PC-3 (cell line): ENCODE results near the gene ATL1. TPM values are rescaled to one million over a fixed set of nuclear protein-coding genes. Genes with fewer than 3 reads are reported as not detected.
A peak's percentile ranks its signal among the peaks of the same experiment; 100 is the strongest.

ENCODE experiments used
- ATAC-seq: fragments of 200-7000 bp; cut with Tn5 transposase; 2 replicates; pipeline ENCODE4 v1.9.1; 2020; ENCODE audit warnings: mild to moderate bottlenecking, moderate library complexity
- BruUV-seq: library from RNA; stranded (reverse); fragments of 400-500 nt; replicated peaks from 2 replicates; lab custom pipeline; 2021; lab: Mats Ljungman, UMichigan
- CTCF ChIA-PET: fragments of 300-600 bp; sonication (Branson Sonifier 250); formaldehyde crosslinking; loops from one replicate; lab custom pipeline; 2022; ENCODE audit warnings: antibody characterized with exemption; lab: Charles Lee
- POLR2A ChIA-PET: fragments of 300-600 bp; sonication (Branson Sonifier 250); formaldehyde crosslinking; loops from one replicate; lab custom pipeline; 2022; ENCODE audit warnings: antibody characterized with exemption; ENCODE audit not compliant: unreplicated experiment; lab: Charles Lee
- DNase-seq: peaks from one replicate; pipeline ENCODE4 v3.0.0-alpha.2; 2015
- H2AFZ ChIP-seq: fragments of 300-600 bp; sonication (generic); 2 replicates; pipeline ENCODE4 v1.6.0; 2016; ENCODE audit warnings: antibody characterized with exemption, low read length
- H3F3A ChIP-seq: fragments of 300-600 bp; sonication (generic); one replicate; pipeline ENCODE4 v1.6.0; 2017; ENCODE audit warnings: antibody characterized with exemption, low read length, control low read depth, mild to moderate bottlenecking; ENCODE audit not compliant: unreplicated experiment
- H3K27ac ChIP-seq: fragments of 300-600 bp; sonication (generic); 2 replicates; pipeline ENCODE4 v1.5.1; 2016; ENCODE audit warnings: mild to moderate bottlenecking, low read length
- H3K27me3 ChIP-seq: fragments of 300-600 bp; sonication (generic); 2 replicates; pipeline ENCODE4 v1.6.1; 2016; ENCODE audit warnings: low read length, mixed read lengths
- H3K36me3 ChIP-seq: fragments of 300-600 bp; sonication (generic); 2 replicates; pipeline ENCODE4 v1.6.1; 2016; ENCODE audit warnings: low read depth, mixed run types, low read length, mixed read lengths
- H3K4me1 ChIP-seq: fragments of 300-600 bp; sonication (generic); 2 replicates; pipeline ENCODE4 v1.5.1; 2016; ENCODE audit warnings: low read length; ENCODE audit not compliant: insufficient read depth
- H3K4me2 ChIP-seq: fragments of 300-600 bp; sonication (generic); 2 replicates; pipeline ENCODE4 v1.6.0; 2016; ENCODE audit warnings: low read length
- H3K4me3 ChIP-seq: fragments of 300-600 bp; sonication (generic); 2 replicates; pipeline ENCODE4 v1.5.1; 2016; ENCODE audit warnings: mild to moderate bottlenecking, low read length, mixed read lengths
- H3K79me2 ChIP-seq: fragments of 300-600 bp; sonication (generic); 2 replicates; pipeline ENCODE4 v1.6.1; 2017; ENCODE audit warnings: low read length, mixed read lengths
- H3K9ac ChIP-seq: fragments of 300-600 bp; sonication (generic); 2 replicates; pipeline ENCODE4 v1.6.0; 2016; ENCODE audit warnings: mild to moderate bottlenecking, low read length
- H3K9me2 ChIP-seq: fragments of 300-600 bp; sonication (generic); replicated peaks from 2 replicates; pipeline ENCODE4 v1.6.1; 2016; ENCODE audit warnings: mixed run types, low read length, mixed read lengths
- H3K9me3 ChIP-seq: fragments of 300-600 bp; sonication (generic); 2 replicates; pipeline ENCODE4 v1.6.1; 2016; ENCODE audit warnings: low read length, mixed read lengths
- H4K20me1 ChIP-seq: fragments of 300-600 bp; sonication (generic); 2 replicates; pipeline ENCODE4 v1.6.1; 2016; ENCODE audit warnings: low read length, mixed read lengths
- CTCF ChIP-seq: fragments of 300-600 bp; sonication (generic); conservative IDR thresholded peaks from 2 replicates; pipeline ENCODE4 v1.5.1; 2017; ENCODE audit warnings: antibody characterized with exemption, low read depth, mild to moderate bottlenecking, low read length
- EZH2 ChIP-seq: fragments of 300-600 bp; sonication (generic); IDR thresholded peaks from one replicate; pipeline ENCODE4 v1.6.1; 2017; ENCODE audit warnings: antibody characterized with exemption, mild to moderate bottlenecking, low read length; ENCODE audit not compliant: unreplicated experiment
- EZH2phosphoT487 ChIP-seq: fragments of 300-600 bp; sonication (generic); IDR thresholded peaks from 2 replicates; pipeline ENCODE4 v1.6.1; 2018; ENCODE audit warnings: mild to moderate bottlenecking, antibody characterized with exemption, low read length, borderline replicate concordance
- intact Hi-C: fragments of 100-400 bp; cut with micrococcal nuclease; formaldehyde crosslinking; loops from 2 replicates; pipeline ENCODE4 v1.9.0; 2023
- total RNA-seq: library from RNA; depleted of rRNA; stranded (reverse); fragments of >200 nt; gene quantifications from 2 replicates; pipeline ENCODE4 v1.2.3, GENCODE V29; 2014

The ATL1 gene
- total RNA-seq, 1 experiment from 2014 or later: 1.3 TPM

- Histone ChIP-seq H3K4me1 (peaks cover 21% of the 10 kb centered on the region), H2AFZ (peak within 1 kb of the TSS; percentile 90), H3F3A (no peaks in the 10 kb centered on the region), H3K9ac (peak within 1 kb of the TSS; percentile 88), H3K4me2 (peak within 1 kb of the TSS; percentile 91), H3K4me3 (peak within 1 kb of the TSS; percentile 95), H3K36me3 (no peaks in the 10 kb centered on the region; the same call in none of the 2 replicates), H3K9me2 (no peaks in the 10 kb centered on the region), H3K9me3 (no peaks in the 10 kb centered on the region), H3K27ac (peak within 1 kb of the TSS; percentile 75), H3K27me3 (no peaks in the 10 kb centered on the region), H3K79me2 (peaks cover 44% of the 10 kb centered on the region), H4K20me1 (peaks cover 24% of the 10 kb centered on the region)
- ATAC-seq (peak; percentile 77), DNase-seq (peak; percentile 88)
- intact Hi-C loops: loop anchor here (1.0 to 5.0 kb wide), 8 partner anchors 10 to 126 kb away; no protein-coding TSS in a partner anchor
- ChIA-PET POLR2A (interaction anchor here (0.5 to 1.4 kb wide), 12 partner anchors 9 to 163 kb away, joined by 3 to 9 read pairs (median 5); partner anchors contain the start of gene NIN), CTCF (interaction anchor here (1.0 to 1.1 kb wide), 2 partner anchors 9 to 68 kb away, joined by 3 to 7 read pairs; no protein-coding TSS in a partner anchor)
- TF ChIP-seq EZH2: no peak
- BruUV-seq: TSS peak; percentile 98
These were observed 108.3 kb downstream of the ATL1 start, which contains the start of gene SAV1 for GRCh38 chr14:50667996-50668825. SAV1 (minus strand) TSS chr14:50668306; CDS start chr14:50667967, 339 bp downstream.

DNA sequence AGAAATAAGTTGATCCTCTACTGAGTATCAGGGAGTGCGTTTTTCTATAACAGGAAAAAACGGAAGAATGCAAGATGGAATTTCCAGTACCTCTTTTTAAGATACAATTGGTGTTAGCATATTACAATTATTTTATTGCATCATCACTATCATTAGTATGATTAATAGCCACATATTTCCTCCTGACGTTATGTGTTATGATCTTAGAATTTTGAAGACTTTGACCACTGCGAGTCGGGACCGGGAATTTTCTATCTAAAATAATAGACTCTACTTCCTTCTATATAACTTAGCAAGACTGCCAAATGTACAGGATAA is 108.8 kb downstream of the ATL1 start:
- Histone ChIP-seq H2AFZ (peak overlapping the region; percentile 90), H3K36me3 (no peaks in the 10 kb centered on the region; the same call in none of the 2 replicates), H3K9me2 (no peaks in the 10 kb centered on the region), H3K79me2 (peaks cover 38% of the 10 kb centered on the region), H3K27me3 (no peaks in the 10 kb centered on the region), H4K20me1 (peaks cover 24% of the 10 kb centered on the region), H3K9me3 (no peaks in the 10 kb centered on the region), H3K4me1 (peaks cover 21% of the 10 kb centered on the region), H3K9ac (peak overlapping the region; percentile 88), H3K27ac (peak overlapping the region; percentile 75), H3K4me2 (peak overlapping the region; percentile 91), H3K4me3 (peak overlapping the region; percentile 95), H3F3A (no peaks in the 10 kb centered on the region)
- intact Hi-C loops: loop anchor here (1.0 to 5.0 kb wide), 5 partner anchors 49 to 126 kb away; no protein-coding TSS in a partner anchor
- no peak for DNase-seq
- TF ChIP-seq EZH2phosphoT487 (no peak), CTCF (no peak), EZH2 (no peak)
- ATAC-seq: no peak
- ChIA-PET POLR2A (interaction anchor here (0.5 to 1.4 kb wide), 12 partner anchors 9 to 162 kb away, joined by 3 to 9 read pairs (median 5); partner anchors contain the start of gene NIN), CTCF (interaction anchor here (1.0 to 1.1 kb wide), 2 partner anchors 9 to 68 kb away, joined by 3 to 7 read pairs; no protein-coding TSS in a partner anchor)
- BruUV-seq: no TSS peak

DNA sequence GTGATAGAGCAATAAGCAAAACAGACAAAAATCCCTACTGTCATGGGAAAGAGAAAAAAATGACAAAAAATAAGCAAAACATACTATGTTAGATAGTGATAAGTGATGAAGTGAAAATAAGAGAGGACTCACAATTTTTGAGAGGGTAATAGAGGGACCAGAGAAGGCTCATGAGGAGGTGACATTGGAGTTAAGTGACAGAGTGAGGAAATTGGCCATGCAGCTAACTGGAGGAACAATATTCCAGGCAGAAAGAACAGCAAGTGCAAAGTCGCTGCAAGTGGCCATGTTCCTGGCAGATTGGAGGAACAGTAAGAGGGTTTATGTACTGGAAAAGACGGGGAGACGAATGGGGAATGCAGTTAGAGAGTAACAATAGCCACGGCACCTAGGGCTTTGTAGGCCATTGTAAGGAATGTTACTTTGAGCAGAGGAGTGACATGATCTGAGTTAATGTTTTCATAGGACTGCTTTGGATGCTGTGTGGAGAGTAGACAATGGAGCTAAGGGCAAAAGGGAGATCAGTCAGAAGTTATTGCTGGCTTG is 109.6 kb downstream of the ATL1 start:
- no peak for ATAC-seq
- H3K4me2 ChIP-seq: peak overlapping the region; percentile 91
- peaks cover 31% of the 10 kb centered on the region for H3K79me2 ChIP-seq
- CTCF ChIA-PET: interaction anchor here (0.6 kb wide), 1 partner anchor 69 kb away, joined by 5 read pairs; no protein-coding TSS in a partner anchor
- TF ChIP-seq EZH2phosphoT487 (no peak), CTCF (no peak), EZH2 (no peak)
- no TSS peak for BruUV-seq
- H3F3A ChIP-seq: no peaks in the 10 kb centered on the region
- H3K9me2 ChIP-seq: no peaks in the 10 kb centered on the region
- no peak for DNase-seq
- H3K27ac ChIP-seq: no peak overlapping the region
- H3K36me3 ChIP-seq: no peaks in the 10 kb centered on the region; the same call in none of the 2 replicates
- POLR2A ChIA-PET: no interaction called here
- no peak overlapping the region for H3K9ac ChIP-seq
- no peaks in the 10 kb centered on the region for H3K9me3 ChIP-seq
- no peak overlapping the region for H2AFZ ChIP-seq
- H3K4me1 ChIP-seq: peaks cover 21% of the 10 kb centered on the region
- intact Hi-C loops: loop anchor here (2.0 to 5.0 kb wide), 4 partner anchors 73 to 127 kb away; no protein-coding TSS in a partner anchor
- no peaks in the 10 kb centered on the region for H3K27me3 ChIP-seq
- peaks cover 24% of the 10 kb centered on the region for H4K20me1 ChIP-seq
- H3K4me3 ChIP-seq: no peak overlapping the region; the same call in 1 of the 2 replicates
